Naive B cell (primary cell): ENCODE measurements around the gene TTBK2. TPM values are rescaled to one million over a fixed set of nuclear protein-coding genes. Genes with fewer than 3 reads are reported as not detected.

ENCODE experiments used
- ATAC-seq, 2 donors: fragments of 150-1000 bp; cut with Tn5 transposase; 2 replicates each; pipeline ENCODE4 v1.10.0; 2021; ENCODE audit warnings: low read depth in 2 of 2, mild to moderate bottlenecking in 2 of 2, moderate library complexity in 2 of 2
- DNase-seq: peaks from one replicate; pipeline ENCODE4 v3.0.0; 2022
- H3K27ac Mint-ChIP-seq, 6 donors: one replicate each; pipeline ENCODE4 v1.8.0; 2020 to 2022; ENCODE audit warnings: mild to moderate bottlenecking in 6 of 6, mixed read lengths in 6 of 6, moderate library complexity in 5 of 6, inconsistent platforms in 2 of 6
- H3K27me3 Mint-ChIP-seq, 3 donors: one replicate each; pipeline ENCODE4 v1.8.0; 2021 to 2022; ENCODE audit warnings: mixed read lengths in 3 of 3, mild to moderate bottlenecking in 1 of 3
- H3K36me3 Mint-ChIP-seq, 2 donors: one replicate each; pipeline ENCODE4 v1.8.0; 2020 to 2022; ENCODE audit warnings: mixed read lengths in 2 of 2, inconsistent platforms in 1 of 2, mild to moderate bottlenecking in 1 of 2
- H3K4me1 Mint-ChIP-seq, 3 donors: one replicate each; pipeline ENCODE4 v1.8.0; 2020 to 2022; ENCODE audit warnings: mixed read lengths in 3 of 3, inconsistent platforms in 1 of 3, mild to moderate bottlenecking in 1 of 3, moderate library complexity in 1 of 3
- H3K4me3 Mint-ChIP-seq, 8 donors: one replicate each; pipeline ENCODE4 v1.8.0; 2020 to 2022; ENCODE audit warnings: mild to moderate bottlenecking in 8 of 8, mixed read lengths in 8 of 8, moderate library complexity in 8 of 8, inconsistent platforms in 2 of 8
- H3K9me3 Mint-ChIP-seq, 7 donors: one replicate each; pipeline ENCODE4 v1.8.0; 2020 to 2022; ENCODE audit warnings: mixed read lengths in 7 of 7, mild to moderate bottlenecking in 5 of 7, inconsistent platforms in 2 of 7, moderate library complexity in 1 of 7
- polyA plus RNA-seq, 6 donors: library from polyadenylated mRNA; unstranded; fragments of 300-500 nt; fragmentation: Illumina TruSeq; gene quantifications; one replicate each; pipeline ENCODE4 v1.2.3, GENCODE V29; 2021; ENCODE audit warnings: low read depth in 6 of 6

TTBK2 gene
- polyA plus RNA-seq, 6 donors from 2014 or later = 5.7 to 12.0 (median 10.4) TPM

DNA sequence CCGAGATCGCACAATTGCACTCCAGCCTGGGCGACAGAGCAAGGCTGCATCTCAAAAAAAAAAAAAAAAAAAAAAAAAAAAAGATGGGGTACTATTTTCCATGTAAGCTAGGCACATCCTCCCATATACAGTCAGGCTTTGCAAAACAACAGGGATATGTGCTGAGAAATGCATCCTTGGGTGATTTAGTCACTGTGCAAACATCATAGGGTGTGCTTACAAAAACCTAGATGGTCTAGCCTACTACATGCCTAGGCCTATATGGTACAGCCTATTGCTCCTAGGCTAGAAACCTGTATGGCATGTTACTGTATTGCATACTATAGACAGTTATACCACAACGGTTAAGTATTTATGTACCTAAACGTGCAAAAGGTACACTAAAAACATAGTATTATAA is 75.0 kb downstream of the TTBK2 start:
- Mint-ChIP-seq H3K9me3 (peaks cover 0 to 4% (median 4%) of the 10 kb centered on the region in 7 donors), H3K4me3 (no peak overlapping the region), H3K27ac (no peak overlapping the region), H3K27me3 (no peaks in the 10 kb centered on the region), H3K4me1 (no peaks in the 10 kb centered on the region), H3K36me3 (peaks cover 7 to 9% of the 10 kb centered on the region in 2 donors)
- ATAC-seq (no peak), DNase-seq (no peak)

DNA sequence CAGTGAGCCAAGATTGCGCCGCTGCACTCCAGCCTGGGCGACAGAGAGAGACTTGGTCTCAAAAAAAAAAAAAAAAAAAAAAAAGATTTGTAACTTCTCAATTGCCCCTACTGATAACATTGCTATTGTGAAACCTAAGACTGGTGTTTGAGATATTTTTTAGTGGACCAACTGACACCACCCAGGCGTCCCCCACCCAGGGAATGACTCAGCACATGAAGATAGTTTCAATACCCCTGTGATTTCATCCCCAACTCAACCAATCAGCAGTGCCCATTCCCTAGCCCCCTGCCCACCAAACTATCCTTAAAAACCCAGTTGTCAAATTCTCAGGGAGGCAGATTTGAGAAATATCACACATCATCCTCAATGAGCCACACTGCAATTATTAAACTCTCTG is 76.9 kb downstream of the TTBK2 start:
- DNase-seq (no peak), ATAC-seq (no peak)
- Mint-ChIP-seq H3K27me3 (no peaks in the 10 kb centered on the region), H3K4me1 (peaks cover 0 to 8% (median 0%) of the 10 kb centered on the region in 3 donors), H3K36me3 (peaks cover 7 to 21% of the 10 kb centered on the region in 2 donors), H3K4me3 (no peak overlapping the region), H3K27ac (no peak overlapping the region), H3K9me3 (peaks cover 0 to 4% (median 4%) of the 10 kb centered on the region in 7 donors)

DNA sequence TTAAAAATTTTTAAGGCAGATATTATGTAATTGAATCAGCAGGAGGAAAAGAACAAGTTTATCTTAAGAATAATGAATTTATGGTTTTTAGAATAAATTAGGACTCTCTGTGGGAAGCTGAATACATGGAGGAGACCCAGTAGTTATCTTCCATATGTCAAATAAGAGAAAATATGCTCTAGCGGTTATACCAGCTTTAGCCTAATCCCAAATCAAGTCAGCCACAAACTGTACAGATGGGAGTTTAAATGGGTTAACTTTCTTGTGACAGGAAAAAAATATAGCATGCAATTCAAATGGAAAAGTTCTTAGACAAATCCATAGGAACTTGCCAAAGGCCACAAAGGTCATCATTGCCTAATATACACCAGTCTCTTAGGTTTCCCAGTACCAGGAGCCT is 84.3 kb downstream of the TTBK2 start:
- H3K36me3 Mint-ChIP-seq = peaks cover 0 to 17% of the 10 kb centered on the region in 2 donors

DNA sequence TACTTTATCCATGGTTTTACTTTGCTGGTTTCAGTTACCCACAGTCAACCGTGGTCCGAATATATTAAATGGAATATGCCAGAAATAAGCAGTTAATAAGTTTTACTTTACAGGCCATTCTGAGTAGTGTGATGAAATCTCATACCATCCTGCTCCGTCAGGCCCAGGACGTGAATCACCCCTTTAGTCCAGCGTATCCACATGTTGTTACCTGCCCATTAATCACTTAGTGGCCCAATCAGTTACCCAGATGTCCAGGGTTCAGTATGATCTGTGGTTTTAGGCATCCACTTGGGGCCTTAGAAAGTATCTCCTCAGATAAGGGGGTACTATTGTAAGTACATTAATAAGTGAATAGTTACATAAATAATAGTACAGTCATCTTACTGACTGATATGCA is 88.0 kb downstream of the TTBK2 start:
- Mint-ChIP-seq H3K9me3 (no peaks in the 10 kb centered on the region), H3K27me3 (no peaks in the 10 kb centered on the region), H3K4me3 (no peak overlapping the region), H3K4me1 (no peaks in the 10 kb centered on the region), H3K36me3 (peaks cover 0 to 6% of the 10 kb centered on the region in 2 donors), H3K27ac (peak overlapping the region in 1 of 6 donors; percentile 50)
- no peak for DNase-seq
- no peak for ATAC-seq

More for the DNA sequence above, 84.3 kb downstream of the TTBK2 start:
- no peaks in the 10 kb centered on the region for H3K9me3 Mint-ChIP-seq
- H3K4me1 Mint-ChIP-seq = peaks cover 0 to 8% (median 0%) of the 10 kb centered on the region in 3 donors
- no peak overlapping the region for H3K4me3 Mint-ChIP-seq
- no peak overlapping the region for H3K27ac Mint-ChIP-seq
- ATAC-seq (no peak), DNase-seq (no peak)
- no peaks in the 10 kb centered on the region for H3K27me3 Mint-ChIP-seq

DNA sequence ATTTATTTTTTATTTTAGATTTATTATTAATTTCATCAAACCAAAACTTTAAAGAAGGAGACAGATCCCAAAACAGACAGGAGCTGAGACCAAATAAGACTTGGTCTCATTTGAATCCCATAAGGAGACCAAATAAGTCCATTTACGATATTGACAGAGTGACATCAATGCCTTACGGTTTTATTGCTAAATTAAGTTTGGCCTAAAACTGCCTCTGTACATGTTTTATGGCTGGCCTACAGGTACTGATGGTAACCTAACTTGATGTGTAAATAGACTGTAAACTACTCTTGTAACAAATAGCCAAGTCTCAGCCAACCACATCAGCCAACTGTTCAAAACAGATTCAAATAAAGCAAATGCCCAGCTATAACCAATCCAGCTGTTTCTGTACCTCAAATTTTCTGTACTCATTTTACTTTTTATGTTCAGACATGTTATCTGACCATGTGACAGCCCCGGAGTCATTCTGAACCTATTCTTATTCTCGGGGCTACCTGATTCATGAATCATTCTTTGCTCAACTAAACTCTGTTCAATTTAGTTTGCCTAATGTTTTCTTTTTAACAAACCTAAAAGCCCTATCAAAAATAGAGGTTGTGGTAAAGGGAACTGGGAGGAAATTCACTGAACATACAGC is 94.2 kb downstream of the TTBK2 start:
- Mint-ChIP-seq H3K27me3 (no peaks in the 10 kb centered on the region), H3K9me3 (no peaks in the 10 kb centered on the region), H3K36me3 (peaks cover 8 to 18% of the 10 kb centered on the region in 2 donors), H3K27ac (no peak overlapping the region), H3K4me3 (no peak overlapping the region), H3K4me1 (peaks cover 0 to 4% (median 0%) of the 10 kb centered on the region in 3 donors)
- DNase-seq = no peak
- ATAC-seq = no peak

DNA sequence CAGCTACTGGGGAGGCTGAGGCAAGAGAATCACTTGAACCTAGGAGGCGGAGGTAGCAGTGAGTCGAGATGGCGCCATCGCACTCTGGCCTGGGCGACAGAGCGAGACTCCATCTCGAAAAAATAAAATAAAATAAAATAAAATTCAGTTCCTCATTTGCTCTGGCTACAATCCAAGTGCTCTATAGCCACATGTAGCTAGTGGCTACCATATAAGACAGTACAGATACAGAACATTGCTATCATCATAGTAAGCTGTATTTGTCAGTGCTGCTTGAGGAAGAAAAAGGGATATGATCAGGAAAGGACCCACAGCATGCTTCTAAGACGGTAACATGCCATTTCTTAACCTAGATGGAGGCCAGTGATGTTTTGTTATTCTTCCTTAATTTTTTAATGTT is 95.0 kb downstream of the TTBK2 start:
- H3K27me3 Mint-ChIP-seq = no peaks in the 10 kb centered on the region
- H3K27ac Mint-ChIP-seq = no peak overlapping the region
- peaks cover 8 to 18% of the 10 kb centered on the region in 2 donors for H3K36me3 Mint-ChIP-seq
- ATAC-seq = no peak
- no peak for DNase-seq
- H3K9me3 Mint-ChIP-seq = peaks cover 0 to 5% (median 0%) of the 10 kb centered on the region in 7 donors
- peaks cover 5 to 10% (median 6%) of the 10 kb centered on the region in 3 donors for H3K4me1 Mint-ChIP-seq
- no peak overlapping the region for H3K4me3 Mint-ChIP-seq

DNA sequence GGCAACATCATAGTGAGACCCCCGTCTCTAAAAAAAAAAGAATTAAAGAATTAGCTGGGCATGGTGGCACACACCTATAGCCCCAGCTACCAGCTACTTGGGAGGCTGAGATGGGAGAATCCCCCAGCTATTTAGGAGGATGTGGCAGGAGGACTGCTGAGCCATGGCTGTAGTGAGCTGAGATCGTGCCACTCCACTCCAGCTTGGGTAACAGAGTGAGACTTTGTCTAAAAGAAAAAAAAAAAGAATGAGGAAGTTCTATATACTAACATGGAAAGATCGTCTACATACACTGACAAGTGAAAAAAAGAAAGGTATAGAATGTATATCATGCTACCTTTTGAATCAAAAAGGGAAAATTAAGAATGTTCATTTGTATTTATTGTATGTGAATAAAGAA is 99.8 kb downstream of the TTBK2 start:
- peak; percentile 47 to 77 for ATAC-seq
- no peak for DNase-seq
- Mint-ChIP-seq H3K4me3 (no peak overlapping the region), H3K27me3 (no peaks in the 10 kb centered on the region), H3K4me1 (peaks cover 6 to 12% (median 10%) of the 10 kb centered on the region in 3 donors), H3K36me3 (peaks cover 5 to 8% of the 10 kb centered on the region in 2 donors), H3K9me3 (peaks cover 0 to 5% (median 0%) of the 10 kb centered on the region in 7 donors), H3K27ac (peak overlapping the region in 2 of 6 donors; percentile 43 to 54)

DNA sequence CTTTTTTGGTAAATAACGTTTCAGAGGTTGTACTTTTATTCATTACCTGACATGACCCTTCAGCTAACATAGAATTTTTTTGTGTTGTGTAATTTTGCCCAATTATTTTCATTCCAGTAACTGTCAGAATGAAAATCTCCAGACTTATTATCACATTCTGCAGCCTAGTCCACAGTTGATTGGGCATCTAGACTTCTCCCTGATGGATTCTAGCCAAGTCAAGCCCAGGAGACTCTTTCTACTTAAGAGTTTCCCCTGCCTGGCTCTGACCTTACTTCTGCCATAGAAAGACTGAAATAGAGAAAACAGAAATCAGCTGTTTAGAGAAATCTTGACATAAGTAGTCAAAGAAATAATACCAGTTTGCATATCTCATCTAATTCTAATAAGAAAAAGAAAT is 100.8 kb downstream of the TTBK2 start:
- Mint-ChIP-seq H3K9me3 (peaks cover 0 to 5% (median 0%) of the 10 kb centered on the region in 7 donors), H3K27me3 (no peaks in the 10 kb centered on the region), H3K4me1 (peaks cover 6 to 12% (median 6%) of the 10 kb centered on the region in 3 donors), H3K4me3 (no peak overlapping the region), H3K36me3 (peaks cover 1 to 5% of the 10 kb centered on the region in 2 donors), H3K27ac (no peak overlapping the region)
- DNase-seq (no peak), ATAC-seq (no peak)

DNA sequence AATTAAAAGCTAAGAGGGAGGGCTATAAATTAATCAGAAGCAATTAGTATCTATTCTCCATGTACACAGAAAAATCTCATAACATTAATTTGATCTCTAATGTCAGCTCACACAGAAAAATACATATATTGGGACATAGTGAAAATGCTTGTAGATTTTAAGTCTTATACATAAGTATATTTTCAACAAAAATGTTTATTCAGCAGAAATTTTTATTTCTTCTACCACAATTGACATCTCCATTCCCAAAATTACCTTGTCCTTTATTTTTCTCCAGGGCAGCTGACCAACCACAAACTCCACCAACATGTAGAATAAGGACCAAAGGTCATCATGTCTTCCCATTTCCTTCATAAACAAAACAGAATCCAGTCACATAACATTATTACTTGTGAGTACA is 109.1 kb downstream of the TTBK2 start:
- no peak for DNase-seq
- no peak overlapping the region for H3K4me3 Mint-ChIP-seq
- no peak for ATAC-seq
- H3K36me3 Mint-ChIP-seq = peaks cover 7 to 13% of the 10 kb centered on the region in 2 donors
- H3K27ac Mint-ChIP-seq = peak overlapping the region in 1 of 6 donors; percentile 10
- no peaks in the 10 kb centered on the region for H3K9me3 Mint-ChIP-seq
- no peaks in the 10 kb centered on the region for H3K4me1 Mint-ChIP-seq
- no peaks in the 10 kb centered on the region for H3K27me3 Mint-ChIP-seq

DNA sequence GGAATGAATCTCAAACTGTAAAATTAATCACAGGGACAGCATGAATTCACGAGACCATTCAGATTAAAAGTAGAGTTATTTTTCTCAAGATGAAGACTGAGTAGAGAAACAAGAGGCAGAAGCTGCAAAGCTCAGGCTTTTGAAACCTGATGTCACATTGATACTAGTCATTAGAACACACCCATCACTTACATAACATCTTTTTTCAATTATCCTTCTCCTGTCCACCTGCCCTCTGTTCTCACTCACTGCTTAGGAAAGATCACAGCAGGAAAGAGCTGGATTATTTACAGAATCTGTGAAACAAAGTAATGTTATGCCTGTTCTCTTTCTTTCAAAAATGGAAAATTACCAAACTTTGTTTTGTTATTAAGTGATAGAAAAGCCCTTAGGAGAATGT is 111.7 kb downstream of the TTBK2 start:
- ATAC-seq = no peak
- no peak overlapping the region for H3K27ac Mint-ChIP-seq
- no peak for DNase-seq
- no peaks in the 10 kb centered on the region for H3K9me3 Mint-ChIP-seq
- no peaks in the 10 kb centered on the region for H3K4me1 Mint-ChIP-seq
- no peak overlapping the region for H3K4me3 Mint-ChIP-seq
- H3K36me3 Mint-ChIP-seq = peaks cover 7 to 22% of the 10 kb centered on the region in 2 donors
- H3K27me3 Mint-ChIP-seq = no peaks in the 10 kb centered on the region

DNA sequence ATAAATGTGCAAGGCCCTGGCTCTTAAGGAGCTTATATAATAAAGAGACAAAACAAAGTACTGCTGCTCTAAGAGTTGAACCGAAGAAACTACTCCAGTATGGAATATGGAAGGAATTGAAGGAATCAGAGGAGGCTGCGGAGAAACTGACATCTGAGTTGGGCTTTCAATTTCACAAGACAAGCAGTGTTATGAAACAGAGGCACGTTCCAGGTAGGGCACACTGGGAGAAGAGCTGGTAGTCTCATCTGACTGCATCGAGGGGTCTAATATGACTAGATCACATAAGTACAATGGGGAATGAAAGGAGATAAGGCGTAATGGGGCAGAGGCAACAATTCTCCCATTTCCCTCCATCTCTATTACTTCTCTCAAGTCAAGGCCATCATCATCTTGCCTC is 115.3 kb downstream of the TTBK2 start:
- no peak for ATAC-seq
- Mint-ChIP-seq H3K27ac (no peak overlapping the region), H3K27me3 (no peaks in the 10 kb centered on the region), H3K4me3 (no peak overlapping the region), H3K36me3 (peaks cover 13 to 21% of the 10 kb centered on the region in 2 donors), H3K9me3 (no peaks in the 10 kb centered on the region), H3K4me1 (no peaks in the 10 kb centered on the region)
- no peak for DNase-seq

DNA sequence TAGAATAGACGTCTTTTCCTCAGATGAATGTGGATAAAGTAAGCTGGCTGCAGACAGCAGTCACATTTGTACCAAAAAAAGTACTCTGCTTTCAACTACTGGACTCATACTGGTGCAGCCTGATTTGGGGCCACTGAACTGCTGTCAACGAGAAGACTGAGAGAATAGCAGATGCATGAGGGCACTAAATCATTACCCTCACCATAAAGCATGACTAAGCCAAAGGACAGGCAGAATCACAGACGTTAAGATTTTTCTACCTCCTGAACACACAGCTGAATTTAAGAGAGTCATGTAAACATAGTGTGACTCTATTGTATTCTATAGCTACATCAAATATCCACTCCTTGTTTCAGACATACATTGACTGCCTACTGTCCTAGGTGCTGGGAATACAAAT is 115.8 kb downstream of the TTBK2 start:
- no peak for DNase-seq
- H3K27me3 Mint-ChIP-seq = no peaks in the 10 kb centered on the region
- H3K27ac Mint-ChIP-seq = no peak overlapping the region
- H3K9me3 Mint-ChIP-seq = no peaks in the 10 kb centered on the region
- peaks cover 10 to 21% of the 10 kb centered on the region in 2 donors for H3K36me3 Mint-ChIP-seq
- no peak overlapping the region for H3K4me3 Mint-ChIP-seq
- ATAC-seq = no peak
- H3K4me1 Mint-ChIP-seq = no peaks in the 10 kb centered on the region

DNA sequence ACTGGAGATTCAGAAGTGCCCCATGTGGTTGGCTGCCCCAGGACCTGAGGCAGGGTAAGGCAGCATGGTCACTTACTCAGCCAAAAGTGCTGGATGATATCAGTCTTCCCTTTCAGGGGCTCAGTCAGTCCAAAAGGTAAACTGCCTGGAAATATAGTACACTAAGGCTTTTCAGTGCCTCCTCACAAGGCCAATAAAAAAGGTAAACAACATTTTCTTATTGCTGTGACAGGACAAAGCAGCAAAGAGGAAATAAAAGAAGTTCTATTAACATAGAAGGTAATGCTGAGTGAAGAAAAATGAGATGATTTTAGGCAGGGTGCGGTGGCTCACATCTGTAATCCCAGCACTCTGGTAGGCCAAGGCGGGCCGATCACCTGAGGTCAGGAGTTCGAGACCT is 117.1 kb downstream of the TTBK2 start:
- H3K27ac Mint-ChIP-seq = no peak overlapping the region
- DNase-seq = no peak
- no peak for ATAC-seq
- no peaks in the 10 kb centered on the region for H3K9me3 Mint-ChIP-seq
- H3K4me3 Mint-ChIP-seq = no peak overlapping the region
- no peaks in the 10 kb centered on the region for H3K4me1 Mint-ChIP-seq
- H3K36me3 Mint-ChIP-seq = peaks cover 10 to 21% of the 10 kb centered on the region in 2 donors
- H3K27me3 Mint-ChIP-seq = no peaks in the 10 kb centered on the region

DNA sequence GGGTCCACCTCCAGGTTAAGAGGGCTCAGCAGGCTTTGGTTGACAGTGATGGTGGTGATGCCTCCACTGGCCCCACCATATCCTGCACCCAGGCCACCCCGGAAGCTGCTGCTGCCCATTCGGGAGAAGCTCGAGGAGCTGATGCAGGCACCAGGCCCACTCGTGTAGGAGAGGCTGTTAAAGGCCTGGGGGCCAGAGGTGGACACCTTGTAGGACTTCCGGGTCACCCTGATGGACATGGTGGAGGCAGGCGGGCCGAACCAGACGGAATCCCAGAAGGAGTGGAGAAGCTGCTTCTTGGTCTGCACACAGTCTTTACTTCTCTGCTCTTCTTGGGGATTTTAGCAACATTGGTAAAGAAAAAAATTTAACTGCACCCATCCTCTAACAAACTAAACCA is 118.4 kb downstream of the TTBK2 start:
- no peak for ATAC-seq

More for the DNA sequence above, 118.4 kb downstream of the TTBK2 start:
- no peak overlapping the region for H3K4me3 Mint-ChIP-seq
- no peaks in the 10 kb centered on the region for H3K9me3 Mint-ChIP-seq
- no peaks in the 10 kb centered on the region for H3K27me3 Mint-ChIP-seq
- no peaks in the 10 kb centered on the region for H3K4me1 Mint-ChIP-seq
- no peak overlapping the region for H3K27ac Mint-ChIP-seq
- DNase-seq = no peak
- H3K36me3 Mint-ChIP-seq = peaks cover 10 to 21% of the 10 kb centered on the region in 2 donors
